B cell (primary cell): ENCODE results near the gene DPH7. TPM values are rescaled to one million over a fixed set of nuclear protein-coding genes. Genes with fewer than 3 reads are reported as not detected.

Experiments used
- ATAC-seq: fragments of 200-7000 bp; cut with Tn5 transposase; one replicate; pipeline ENCODE4 v1.10.0; 2021; ENCODE audit warnings: low read depth, mild to moderate bottlenecking, moderate number of reproducible peaks, moderate library complexity
- CTCF ChIA-PET: fragments of 350-600 bp; sonication (Branson Sonifier 250); formaldehyde crosslinking; loops from one replicate; lab custom pipeline; 2021; ENCODE audit warnings: antibody characterized with exemption, inconsistent platforms; lab: Charles Lee
- POLR2A ChIA-PET: fragments of 350-600 bp; sonication (Branson Sonifier 250); formaldehyde crosslinking; loops from one replicate; lab custom pipeline; 2021; ENCODE audit warnings: antibody characterized with exemption; lab: Charles Lee
- DNase-seq: peaks from one replicate; pipeline ENCODE4 v3.0.0; 2013
- H2AFZ ChIP-seq: 2 replicates; pipeline ENCODE4 v1.6.1; 2012; ENCODE audit warnings: mild to moderate bottlenecking, low read depth, low read length; ENCODE audit not compliant: insufficient read depth, poor library complexity, severe bottlenecking
- H3K27ac ChIP-seq, 2 donors: 1 replicate in 1 of 2; 2 replicates in 1 of 2; pipeline ENCODE4 v1.5.1; 2012 to 2013; ENCODE audit warnings: low read length in 2 of 2, mild to moderate bottlenecking in 2 of 2, moderate library complexity in 1 of 2
- H3K27me3 ChIP-seq, 4 experiments: fragments of 200-600 bp in 1 of 4; sonication (generic) in 1 of 4; replicated peaks in 1 of 4; 1 replicate in 2 of 4; 2 replicates in 2 of 4; pipeline versions ENCODE4 v1.6.1 to v1.7.0; 2013 to 2016; ENCODE audit warnings: low read length in 3 of 4, mild to moderate bottlenecking in 2 of 4, mixed read lengths in 1 of 4, moderate library complexity in 1 of 4; ENCODE audit not compliant: insufficient read depth in 4 of 4, control insufficient read depth in 3 of 4; ENCODE audit errors: control extremely low read depth in 1 of 4
- H3K36me3 ChIP-seq, 2 experiments: replicated peaks in 1 of 2; 1 replicate in 1 of 2; 2 replicates in 1 of 2; pipeline versions ENCODE4 v1.6.1 to v1.7.1; 2013; ENCODE audit warnings: low read length in 1 of 2; ENCODE audit not compliant: insufficient read depth in 2 of 2, control insufficient read depth in 1 of 2; ENCODE audit errors: control extremely low read depth in 1 of 2, extremely low read depth in 1 of 2
- H3K4me1 ChIP-seq, 2 donors: fragments of 200-600 bp in 1 of 2; sonication (generic) in 1 of 2; 1 replicate in 1 of 2; 2 replicates in 1 of 2; pipeline versions ENCODE4 v1.5.1 to v1.6.1; 2013 to 2017; ENCODE audit warnings: low read length in 2 of 2; ENCODE audit not compliant: control insufficient read depth in 2 of 2, insufficient read depth in 2 of 2
- H3K4me2 ChIP-seq: replicated peaks from 2 replicates; pipeline ENCODE3; 2012; ENCODE audit warnings: mild to moderate bottlenecking, low read depth, low read length; ENCODE audit not compliant: poor library complexity, severe bottlenecking
- H3K4me3 ChIP-seq, 5 experiments: fragments of 200-600 bp in 1 of 5; sonication (generic) in 1 of 5; 1 replicate in 3 of 5; 2 replicates in 2 of 5; pipeline versions ENCODE4 v1.5.1 to v1.7.0; 2011 to 2016; ENCODE audit warnings: low read length in 4 of 5, mild to moderate bottlenecking in 4 of 5, low read depth in 2 of 5, control low read depth in 1 of 5, moderate library complexity in 1 of 5; ENCODE audit not compliant: insufficient read depth in 1 of 5; ENCODE audit errors: control extremely low read depth in 1 of 5, extremely low read depth in 1 of 5
- H3K79me2 ChIP-seq: fragments of 200-600 bp; sonication (generic); one replicate; pipeline ENCODE4 v1.6.0; 2016; ENCODE audit warnings: low read length; ENCODE audit not compliant: control insufficient read depth, insufficient read depth
- H3K9ac ChIP-seq: fragments of 200-600 bp; sonication (generic); 2 replicates; pipeline ENCODE4 v1.6.1; 2017; ENCODE audit warnings: mild to moderate bottlenecking, low read length, moderate library complexity
- H3K9me3 ChIP-seq, 3 donors: one replicate each; pipeline versions ENCODE4 v1.6.1 to v1.7.1; 2013; ENCODE audit warnings: low read length in 2 of 3; ENCODE audit not compliant: control insufficient read depth in 2 of 3, insufficient read depth in 1 of 3; ENCODE audit errors: control extremely low read depth in 1 of 3
- H4K20me1 ChIP-seq: 2 replicates; pipeline ENCODE4 v1.6.0; 2012; ENCODE audit warnings: mild to moderate bottlenecking, low read length; ENCODE audit not compliant: insufficient read depth, control insufficient read depth, poor library complexity, severe bottlenecking
- H3K27ac Mint-ChIP-seq: one replicate; pipeline ENCODE4 v1.8.0; 2021; ENCODE audit warnings: mixed read lengths
- H3K27me3 Mint-ChIP-seq: one replicate; pipeline ENCODE4 v1.8.0; 2021; ENCODE audit warnings: mixed read lengths
- H3K4me1 Mint-ChIP-seq: one replicate; pipeline ENCODE4 v1.8.0; 2021; ENCODE audit warnings: mixed read lengths
- H3K4me3 Mint-ChIP-seq: one replicate; pipeline ENCODE4 v1.8.0; 2021; ENCODE audit warnings: mixed read lengths
- H3K9me3 Mint-ChIP-seq: one replicate; pipeline ENCODE4 v1.8.0; 2022; ENCODE audit warnings: mixed read lengths; ENCODE audit not compliant: insufficient read depth
- CTCF ChIP-seq: fragments of 200-600 bp; IDR thresholded peaks from one replicate; pipeline ENCODE4 v1.8.0; 2022; ENCODE audit warnings: antibody characterized with exemption, mild to moderate bottlenecking
- EZH2 ChIP-seq: IDR thresholded peaks from 2 replicates; pipeline ENCODE4 v1.6.1; 2012; ENCODE audit warnings: borderline replicate concordance, low read depth, mild to moderate bottlenecking, moderate library complexity, low read length; ENCODE audit not compliant: insufficient read depth, poor library complexity, severe bottlenecking
- whole genome bisulfite sequencing: methylation state at CpG from one replicate; pipeline ENCODE4 v1.1.5; 2013; ENCODE audit warnings: missing lambda C conversion rate; ENCODE audit not compliant: insufficient coverage; 5-methylcytosine and 5-hydroxymethylcytosine counted together
- intact Hi-C: fragments of 100-400 bp; cut with micrococcal nuclease; formaldehyde crosslinking; loops from one replicate; pipeline ENCODE4 v1.10.0; 2022
- polyA plus RNA-seq: library from polyadenylated mRNA; depleted of rRNA; stranded (reverse); fragments of >200 nt; gene quantifications from 2 replicates; pipeline ENCODE4 v1.2.3, GENCODE V29; 2012
- total RNA-seq, 2 donors: library from RNA; stranded (reverse); fragments of 120-200 nt in 1 of 2; gene quantifications; 1 replicate in 1 of 2; 2 replicates in 1 of 2; pipeline versions ENCODE4 v1.2.3 to v1.2.4, GENCODE V29; 2013 to 2022

DPH7 gene
- total and polyA plus RNA-seq, 2 donors (not counting 1 experiment from before 2014, with no cell fraction given) = 64.7 to 93.8 TPM

GRCh38 chr9:137516144-137516917, 62.4 kb downstream of the DPH7 start:
- H3K79me2 ChIP-seq = no peaks in the 10 kb centered on the region
- no peak overlapping the region for H3K9ac ChIP-seq
- ATAC-seq (no peak), DNase-seq (no peak)
- ChIA-PET CTCF (no interaction called here), POLR2A (no interaction called here)
- TF ChIP-seq EZH2 (no peak), CTCF (no peak)
- H3K4me1 Mint-ChIP-seq = peaks cover 2% of the 10 kb centered on the region
- H3K27me3 ChIP-seq = no peaks in the 10 kb centered on the region
- H3K9me3 ChIP-seq = peaks cover 0 to 2% (median 0%) of the 10 kb centered on the region in 3 donors
- peaks cover 1 to 3% of the 10 kb centered on the region in 2 experiments for H3K36me3 ChIP-seq
- intact Hi-C loops = no loop called here
- no peak overlapping the region for H2AFZ ChIP-seq
- H4K20me1 ChIP-seq = no peaks in the 10 kb centered on the region
- H3K4me2 ChIP-seq = no peak overlapping the region
- WGBS = 90% methylated on average over 7 of the region's 10 CpGs
- H3K9me3 Mint-ChIP-seq = no peaks in the 10 kb centered on the region
- H3K4me1 ChIP-seq = no peaks in the 10 kb centered on the region
- no peak overlapping the region for H3K4me3 ChIP-seq
- H3K4me3 Mint-ChIP-seq = no peak overlapping the region
- no peak overlapping the region for H3K27ac ChIP-seq
- H3K27me3 Mint-ChIP-seq = no peaks in the 10 kb centered on the region
- no peak overlapping the region for H3K27ac Mint-ChIP-seq

- H3K9ac ChIP-seq = no peak overlapping the region
- no peaks in the 10 kb centered on the region for H4K20me1 ChIP-seq
- TF ChIP-seq CTCF (no peak), EZH2 (no peak)
- no peak for DNase-seq
- no peak overlapping the region for H2AFZ ChIP-seq
- no peaks in the 10 kb centered on the region for H3K4me1 ChIP-seq
- H3K79me2 ChIP-seq = no peaks in the 10 kb centered on the region
- Mint-ChIP-seq H3K27me3 (no peaks in the 10 kb centered on the region), H3K9me3 (no peaks in the 10 kb centered on the region), H3K4me1 (peaks cover 2% of the 10 kb centered on the region), H3K27ac (no peak overlapping the region), H3K4me3 (no peak overlapping the region)
- H3K4me2 ChIP-seq = no peak overlapping the region
- ATAC-seq = no peak
- no peak overlapping the region for H3K4me3 ChIP-seq
- intact Hi-C loops = no loop called here
- H3K36me3 ChIP-seq = peaks cover 1 to 3% of the 10 kb centered on the region in 2 experiments
- H3K27ac ChIP-seq = no peak overlapping the region
- H3K27me3 ChIP-seq = no peaks in the 10 kb centered on the region
- WGBS = 99% methylated on average over 17 of the region's 23 CpGs
- POLR2A ChIA-PET = no interaction called here
- CTCF ChIA-PET = no interaction called here
- H3K9me3 ChIP-seq = peaks cover 0 to 7% (median 0%) of the 10 kb centered on the region in 3 donors
Observed at GRCh38 chr9:137515338-137515724, 63.4 kb downstream of the DPH7 start.
